ENCODE data around the gene PPP2CA.
"Not testable (repeated sequence)": the region's sequence is repeated elsewhere in the genome, so short reads cannot be mapped to it uniquely, and the experiment has no call there.

Gene PPP2CA

GRCh38 chr5:134203630-134204029 lies 22.2 kb downstream of the PPP2CA start:
- no peak for FAIRE-seq
- DNase-seq (ENCODE audit: low spot score): no peak

GRCh38 chr5:134195666-134196065 lies 30.2 kb downstream of the PPP2CA start:
- no peak for DNase-seq (ENCODE audit: low spot score)
- FAIRE-seq: no peak

GRCh38 chr5:134189031-134189430 lies 36.8 kb downstream of the PPP2CA start:
- FAIRE-seq (no peak), DNase-seq (ENCODE audit: low spot score) (no peak)

- DNase-seq (ENCODE audit: low spot score): no peak
- FAIRE-seq: no peak
These were observed 37.8 kb downstream of the PPP2CA start for GRCh38 chr5:134188092-134188491.

- peak; percentile 69 for DNase-seq (ENCODE audit: low spot score)
- no peak for FAIRE-seq
These were observed 41.4 kb downstream of the PPP2CA start for GRCh38 chr5:134184155-134185135.

- no peak for DNase-seq (ENCODE audit: low spot score)
These were observed 42.4 kb downstream of the PPP2CA start for GRCh38 chr5:134183481-134183880.

GRCh38 chr5:134178096-134178419 lies 47.8 kb downstream of the PPP2CA start:
- FAIRE-seq: no peak
- no peak for DNase-seq (ENCODE audit: low spot score)

More at GRCh38 chr5:134183481-134183880, 42.4 kb downstream of the PPP2CA start:
- FAIRE-seq: no peak

GRCh38 chr5:134177369-134178095 lies 48.3 kb downstream of the PPP2CA start:
- FAIRE-seq: no peak
- DNase-seq (ENCODE audit: low spot score): peak; percentile 12

GRCh38 chr5:134176511-134177368 lies 49.1 kb downstream of the PPP2CA start, which contains the start of gene SKP1:
SKP1 (minus strand) TSS chr5:134176950; CDS start chr5:134174022, 2,928 bp downstream.
- peak; percentile 88 for DNase-seq (ENCODE audit: low spot score)
- no peak for FAIRE-seq

GRCh38 chr5:134175921-134176510 lies 49.9 kb downstream of the PPP2CA start:
- no peak for DNase-seq (ENCODE audit: low spot score)
- FAIRE-seq: no peak

GRCh38 chr5:134174841-134175839 lies 50.7 kb downstream of the PPP2CA start:
- DNase-seq (ENCODE audit: low spot score) (no peak), FAIRE-seq (no peak)

GRCh38 chr5:134171972-134172371 lies 53.9 kb downstream of the PPP2CA start:
- FAIRE-seq: no peak
- DNase-seq (ENCODE audit: low spot score): no peak

GRCh38 chr5:134162592-134162991 lies 63.3 kb downstream of the PPP2CA start:
- no peak for DNase-seq (ENCODE audit: low spot score)
- no peak for FAIRE-seq

GRCh38 chr5:134161513-134162395 lies 64.1 kb downstream of the PPP2CA start:
- no peak for FAIRE-seq

GRCh38 chr5:134153657-134154056 lies 72.2 kb downstream of the PPP2CA start:
- no peak for FAIRE-seq

More at GRCh38 chr5:134161513-134162395, 64.1 kb downstream of the PPP2CA start:
- DNase-seq (ENCODE audit: low spot score): no peak

GRCh38 chr5:134153241-134153640 lies 72.6 kb downstream of the PPP2CA start:
- FAIRE-seq: no peak

More at GRCh38 chr5:134153657-134154056, 72.2 kb downstream of the PPP2CA start:
- no peak for DNase-seq (ENCODE audit: low spot score)

GRCh38 chr5:134152173-134152832 lies 73.6 kb downstream of the PPP2CA start:
- DNase-seq (ENCODE audit: low spot score); FAIRE-seq: not testable (repeated sequence)

More at GRCh38 chr5:134153241-134153640, 72.6 kb downstream of the PPP2CA start:
- no peak for DNase-seq (ENCODE audit: low spot score)

- DNase-seq (ENCODE audit: low spot score) (no peak), FAIRE-seq (no peak)
These were observed 74.2 kb downstream of the PPP2CA start for GRCh38 chr5:134151723-134152122.

Measured in urothelium cell line (cell line).